HUES48 (cell line): ENCODE measurements around the gene UBQLN1.
"Not testable (repeated sequence)": the region's sequence is repeated elsewhere in the genome, so short reads cannot be mapped to it uniquely, and the experiment has no call there.

Experiments
- H3K27ac ChIP-seq: one replicate; pipeline ENCODE4 v1.7.0; 2013; ENCODE audit warnings: low read depth, low read length, inconsistent platforms
- H3K27me3 ChIP-seq: 2 replicates; pipeline ENCODE4 v1.6.1; 2013; ENCODE audit warnings: mild to moderate bottlenecking, low read length; ENCODE audit not compliant: control insufficient read depth, insufficient read depth
- H3K36me3 ChIP-seq: 2 replicates; pipeline ENCODE4 v1.6.1; 2013; ENCODE audit warnings: low read length; ENCODE audit not compliant: control insufficient read depth, insufficient read depth
- H3K4me1 ChIP-seq: 2 replicates; pipeline ENCODE4 v1.6.1; 2013; ENCODE audit warnings: mild to moderate bottlenecking, low read length; ENCODE audit not compliant: control insufficient read depth, insufficient read depth
- H3K4me3 ChIP-seq: 2 replicates; pipeline ENCODE4 v1.5.1; 2013; ENCODE audit warnings: mild to moderate bottlenecking, low read depth, low read length
- H3K9ac ChIP-seq: 2 replicates; pipeline ENCODE4 v1.6.1; 2013; ENCODE audit warnings: mild to moderate bottlenecking, low read depth, low read length, moderate library complexity
- H3K9me3 ChIP-seq: 2 replicates; pipeline ENCODE4 v1.6.1; 2013; ENCODE audit warnings: low read length; ENCODE audit not compliant: control insufficient read depth, insufficient read depth

Gene UBQLN1

GRCh38 chr9:83715221-83715620 is 7.5 kb upstream of the UBQLN1 start:
- no peaks in the 10 kb centered on the region for H3K4me1 ChIP-seq
- H3K4me3 ChIP-seq, result no peak overlapping the region
- no peaks in the 10 kb centered on the region for H3K9me3 ChIP-seq
- H3K27me3 ChIP-seq, result no peaks in the 10 kb centered on the region
- no peaks in the 10 kb centered on the region for H3K36me3 ChIP-seq
- no peak overlapping the region for H3K27ac ChIP-seq
- H3K9ac ChIP-seq, result no peak overlapping the region

DNA sequence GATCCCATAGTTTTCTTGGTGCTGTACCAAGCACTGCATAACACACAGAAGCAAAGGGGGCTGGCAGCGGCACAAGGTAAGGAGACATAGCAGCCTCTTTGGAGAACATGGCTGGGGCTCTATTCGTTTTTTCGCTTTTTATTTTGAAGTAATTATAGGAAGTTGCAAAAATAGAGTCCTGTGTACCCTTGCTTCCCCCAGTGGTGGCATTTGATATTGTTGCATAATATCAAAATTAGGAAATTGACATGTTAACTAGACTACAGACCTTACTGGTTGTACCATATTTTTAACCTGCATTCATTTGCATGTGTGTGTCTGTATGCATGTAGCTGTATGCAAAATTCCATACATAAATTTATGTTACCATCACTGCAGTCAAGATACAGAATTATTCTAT is 6.6 kb upstream of the UBQLN1 start:
- no peaks in the 10 kb centered on the region for H3K27me3 ChIP-seq
- H3K9me3 ChIP-seq, result no peaks in the 10 kb centered on the region
- H3K9ac ChIP-seq, result no peak overlapping the region
- H3K4me1 ChIP-seq, result no peaks in the 10 kb centered on the region
- no peak overlapping the region for H3K27ac ChIP-seq
- no peaks in the 10 kb centered on the region for H3K36me3 ChIP-seq
- no peak overlapping the region for H3K4me3 ChIP-seq

GRCh38 chr9:83708515-83709158 is 879 bp upstream of the UBQLN1 start:
- H3K4me3 ChIP-seq, result peak overlapping the region; percentile 96
- no peaks in the 10 kb centered on the region for H3K36me3 ChIP-seq
- peaks cover 8% of the 10 kb centered on the region; the same call in 1 of the 2 replicates for H3K4me1 ChIP-seq
- H3K27ac ChIP-seq, result peak overlapping the region; percentile 100
- no peaks in the 10 kb centered on the region for H3K27me3 ChIP-seq
- H3K9me3 ChIP-seq, result no peaks in the 10 kb centered on the region
- H3K9ac ChIP-seq, result peak overlapping the region; percentile 100

DNA sequence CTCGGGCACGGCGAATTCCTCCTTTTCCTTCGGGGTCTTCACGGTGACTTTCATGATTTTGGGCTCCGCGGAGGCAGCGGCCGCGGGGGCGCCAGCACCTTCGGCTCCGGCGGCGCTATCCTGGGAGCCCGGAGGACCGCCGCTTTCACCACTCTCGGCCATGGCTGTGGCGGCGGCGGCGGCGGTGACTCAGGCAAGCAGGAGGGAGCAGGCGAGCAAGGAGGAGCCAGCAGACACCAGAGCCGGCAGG is 315 bp downstream of the UBQLN1 start:
- no peaks in the 10 kb centered on the region for H3K27me3 ChIP-seq

GRCh38 chr9:83706676-83707517 is 861 bp downstream of the UBQLN1 start:
- peak overlapping the region; percentile 96 for H3K4me3 ChIP-seq
- H3K4me1 ChIP-seq, result peaks cover 20% of the 10 kb centered on the region
- no peaks in the 10 kb centered on the region for H3K9me3 ChIP-seq
- H3K27ac ChIP-seq, result peak overlapping the region; percentile 100
- peak overlapping the region; percentile 100 for H3K9ac ChIP-seq
- no peaks in the 10 kb centered on the region for H3K27me3 ChIP-seq
- no peaks in the 10 kb centered on the region for H3K36me3 ChIP-seq

More for the DNA sequence above, 315 bp downstream of the UBQLN1 start:
- peak overlapping the region; percentile 100 for H3K27ac ChIP-seq
- H3K36me3 ChIP-seq, result no peaks in the 10 kb centered on the region
- H3K9ac ChIP-seq, result peak overlapping the region; percentile 100
- no peaks in the 10 kb centered on the region for H3K9me3 ChIP-seq
- H3K4me1 ChIP-seq, result peaks cover 15% of the 10 kb centered on the region
- peak overlapping the region; percentile 96 for H3K4me3 ChIP-seq

GRCh38 chr9:83705219-83705651 is 2.5 kb downstream of the UBQLN1 start:
- H3K27me3 ChIP-seq, H3K27ac ChIP-seq, H3K9ac ChIP-seq, H3K9me3 ChIP-seq, H3K36me3 ChIP-seq: not testable (repeated sequence)
- H3K4me1 ChIP-seq, result peaks cover 23% of the 10 kb centered on the region
- 0 out of 2 replicates have a peak overlapping the region, but pooled peaks have one; percentile 96 for H3K4me3 ChIP-seq

- H3K4me3 ChIP-seq, result no peak overlapping the region
- H3K9me3 ChIP-seq, result no peaks in the 10 kb centered on the region
- no peak overlapping the region for H3K9ac ChIP-seq
- no peaks in the 10 kb centered on the region for H3K36me3 ChIP-seq
- no peaks in the 10 kb centered on the region for H3K27me3 ChIP-seq
- H3K4me1 ChIP-seq, result peaks cover 23% of the 10 kb centered on the region
- no peak overlapping the region for H3K27ac ChIP-seq
Measured at GRCh38 chr9:83701769-83702168, 6.0 kb downstream of the UBQLN1 start.

DNA sequence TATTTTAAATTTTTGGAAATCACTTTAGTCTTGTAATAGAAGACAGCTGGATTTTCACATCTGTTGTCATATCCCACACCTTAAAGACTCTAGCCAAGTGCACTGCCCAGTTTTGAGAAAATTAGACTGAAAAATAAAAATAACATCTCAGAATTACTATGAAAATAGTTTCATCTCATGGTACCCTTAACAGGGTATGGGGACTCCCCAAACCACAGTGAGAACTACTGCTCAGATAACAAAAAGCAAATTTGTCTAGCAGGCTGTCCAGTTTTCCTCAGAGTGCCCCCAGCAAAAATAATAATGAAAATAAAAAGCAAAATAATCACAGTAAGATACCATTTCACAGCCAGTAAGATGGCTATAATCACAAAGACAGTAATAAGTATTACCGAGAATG is 6.5 kb downstream of the UBQLN1 start:
- Histone ChIP-seq H3K27ac (no peak overlapping the region), H3K9me3 (no peaks in the 10 kb centered on the region), H3K27me3 (no peaks in the 10 kb centered on the region), H3K4me1 (peaks cover 22% of the 10 kb centered on the region), H3K9ac (no peak overlapping the region), H3K4me3 (no peak overlapping the region), H3K36me3 (no peaks in the 10 kb centered on the region)

DNA sequence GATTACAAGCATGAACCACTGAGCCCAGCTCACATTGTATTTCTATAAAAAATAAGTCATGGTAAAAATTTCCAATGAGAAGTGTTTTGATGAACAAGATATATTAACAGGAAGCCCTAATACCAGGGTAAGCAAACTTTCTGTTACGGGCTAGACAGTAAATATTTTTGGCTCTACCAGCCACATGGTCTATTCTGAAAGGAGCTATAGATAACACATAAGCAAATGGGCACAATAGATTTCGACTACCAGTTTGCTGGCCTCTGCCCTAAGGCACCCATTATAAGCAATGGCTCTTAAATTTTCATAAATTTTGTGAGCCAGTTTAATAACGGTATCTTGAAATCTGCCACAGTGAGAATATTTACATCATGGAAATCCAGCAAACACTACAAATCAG is 8.1 kb downstream of the UBQLN1 start:
- H3K4me3 ChIP-seq, result no peak overlapping the region

GRCh38 chr9:83698976-83699585 is 8.7 kb downstream of the UBQLN1 start:
- H3K27me3 ChIP-seq, result no peaks in the 10 kb centered on the region
- H3K27ac ChIP-seq, result no peak overlapping the region
- no peaks in the 10 kb centered on the region for H3K9me3 ChIP-seq
- no peak overlapping the region for H3K4me3 ChIP-seq
- H3K9ac ChIP-seq, result no peak overlapping the region
- no peaks in the 10 kb centered on the region for H3K36me3 ChIP-seq
- H3K4me1 ChIP-seq, result peaks cover 16% of the 10 kb centered on the region; the same call in 1 of the 2 replicates

More for the DNA sequence above, 8.1 kb downstream of the UBQLN1 start:
- Histone ChIP-seq H3K9ac (no peak overlapping the region), H3K27ac (no peak overlapping the region), H3K36me3 (no peaks in the 10 kb centered on the region), H3K9me3 (no peaks in the 10 kb centered on the region), H3K27me3 (no peaks in the 10 kb centered on the region), H3K4me1 (peaks cover 15% of the 10 kb centered on the region; the same call in 1 of the 2 replicates)

DNA sequence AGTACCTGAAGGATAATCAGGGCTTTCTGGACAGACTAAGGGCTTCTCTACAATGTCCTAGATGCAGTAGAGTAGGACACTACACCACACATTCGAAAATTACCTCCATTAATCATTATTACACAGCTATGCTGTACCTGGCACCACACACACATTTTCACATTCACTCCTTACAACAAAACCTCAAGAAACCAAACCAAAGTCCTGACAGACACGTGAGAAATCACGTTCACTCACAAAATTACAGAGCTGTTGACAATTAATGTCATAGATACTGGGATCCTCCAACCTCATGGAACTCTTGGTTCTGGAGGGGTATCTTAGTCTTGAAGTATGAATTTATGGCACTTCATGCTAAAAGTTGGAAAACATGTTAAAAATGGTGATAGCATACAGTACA is 16.3 kb downstream of the UBQLN1 start:
- Histone ChIP-seq H3K9ac (no peak overlapping the region), H3K4me3 (no peak overlapping the region), H3K9me3 (no peaks in the 10 kb centered on the region), H3K27me3 (no peaks in the 10 kb centered on the region), H3K4me1 (peaks cover 7% of the 10 kb centered on the region; the same call in 1 of the 2 replicates), H3K36me3 (0 out of 2 replicates have a peak, but pooled peaks cover 4% of the 10 kb centered on the region), H3K27ac (no peak overlapping the region)
